ENCODE data around the gene HMGN4. TPM values are rescaled to one million over a fixed set of nuclear protein-coding genes. Genes with fewer than 3 reads are reported as not detected.

The HMGN4 gene
- total and polyA plus RNA-seq, 9 of the 15 experiments (the other 6 are each of a cell fraction or from before 2014, with no cell fraction given), result 35.4 to 134 (median 94.1) TPM

DNA sequence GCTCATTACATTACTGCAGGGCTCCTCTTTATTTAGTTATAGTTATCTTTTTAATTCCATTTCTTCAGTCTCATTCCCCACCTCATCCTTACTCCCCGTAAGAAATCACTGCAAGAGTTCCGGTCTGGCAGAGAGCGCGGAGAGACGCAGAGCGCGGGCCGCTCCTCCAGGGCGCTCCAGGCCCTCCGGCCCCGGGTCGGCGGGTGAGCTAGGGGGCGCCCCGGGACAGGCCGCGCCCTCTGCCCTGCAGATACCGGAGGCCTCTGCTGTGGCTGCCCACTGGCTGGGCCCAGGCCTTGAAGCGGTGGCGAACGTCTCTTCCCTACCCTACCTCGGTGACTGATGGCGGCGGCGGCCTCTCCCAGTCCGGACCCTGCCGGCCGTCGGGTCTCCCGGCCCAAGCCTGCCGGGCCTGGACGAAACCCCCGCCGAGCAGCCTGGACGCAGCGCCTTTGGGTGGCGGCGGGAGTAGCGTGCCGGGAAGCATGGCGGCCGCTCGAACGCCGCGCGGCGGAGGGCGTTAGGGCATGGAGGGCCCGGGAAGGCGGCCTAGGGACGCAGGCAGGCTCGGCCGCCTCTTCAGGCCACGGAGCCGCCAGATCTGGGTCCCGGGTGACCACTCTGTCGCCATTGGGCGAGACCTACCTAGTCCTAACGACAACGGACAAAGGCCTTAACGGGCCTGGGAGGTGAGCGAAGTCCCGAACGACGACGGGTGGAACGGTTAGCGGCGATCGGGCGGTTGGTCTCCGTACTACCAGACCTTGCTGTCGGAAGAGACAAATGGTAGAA is 16.4 kb upstream of the HMGN4 start (continued):
- TF ChIP-seq, protein P1, sequence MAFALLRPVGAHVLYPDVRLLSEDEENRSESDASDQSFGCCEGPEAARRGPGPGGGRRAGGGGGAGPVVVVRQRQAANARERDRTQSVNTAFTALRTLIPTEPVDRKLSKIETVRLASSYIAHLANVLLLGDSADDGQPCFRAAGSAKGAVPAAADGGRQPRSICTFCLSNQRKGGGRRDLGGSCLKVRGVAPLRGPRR (CRISPR knock-in tag; IDR thresholded peaks at IDR 0.05), result no peak
- TF ChIP-seq HNRNPUL1 (IDR thresholded peaks at IDR 0.05; ENCODE audit: low read length), result no peak
- TF ChIP-seq, protein P2, sequence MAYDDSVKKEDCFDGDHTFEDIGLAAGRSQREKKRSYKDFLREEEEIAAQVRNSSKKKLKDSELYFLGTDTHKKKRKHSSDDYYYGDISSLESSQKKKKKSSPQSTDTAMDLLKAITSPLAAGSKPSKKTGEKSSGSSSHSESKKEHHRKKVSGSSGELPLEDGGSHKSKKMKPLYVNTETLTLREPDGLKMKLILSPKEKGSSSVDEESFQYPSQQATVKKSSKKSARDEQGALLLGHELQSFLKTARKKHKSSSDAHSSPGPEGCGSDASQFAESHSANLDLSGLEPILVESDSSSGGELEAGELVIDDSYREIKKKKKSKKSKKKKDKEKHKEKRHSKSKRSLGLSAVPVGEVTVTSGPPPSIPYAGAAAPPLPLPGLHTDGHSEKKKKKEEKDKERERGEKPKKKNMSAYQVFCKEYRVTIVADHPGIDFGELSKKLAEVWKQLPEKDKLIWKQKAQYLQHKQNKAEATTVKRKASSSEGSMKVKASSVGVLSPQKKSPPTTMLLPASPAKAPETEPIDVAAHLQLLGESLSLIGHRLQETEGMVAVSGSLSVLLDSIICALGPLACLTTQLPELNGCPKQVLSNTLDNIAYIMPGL (CRISPR knock-in tag; IDR thresholded peaks at IDR 0.05), result peak; percentile 97
- TF ChIP-seq ZFPM2 (CRISPR knock-in tag; IDR thresholded peaks at IDR 0.05), result peak; percentile 42; the same call in 1 of the 2 replicates
- TF ChIP-seq, protein P3, sequence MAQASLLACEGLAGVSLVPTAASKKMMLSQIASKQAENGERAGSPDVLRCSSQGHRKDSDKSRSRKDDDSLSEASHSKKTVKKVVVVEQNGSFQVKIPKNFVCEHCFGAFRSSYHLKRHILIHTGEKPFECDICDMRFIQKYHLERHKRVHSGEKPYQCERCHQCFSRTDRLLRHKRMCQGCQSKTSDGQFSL (CRISPR knock-in tag; IDR thresholded peaks at IDR 0.05), result 0 out of 2 replicates have a peak, but pooled peaks have one; percentile 26
- TF ChIP-seq, protein P3 (tag; IDR thresholded peaks at IDR 0.05), result 0 out of 4 replicates have a peak, but pooled peaks of 1 of the 2 experiments have one; percentile 66
- TF ChIP-seq JUN (IDR thresholded peaks at IDR 0.05; ENCODE audit: borderline replicate concordance, low read depth, low read length), result no peak
- no peak; the same call in 1 of the 2 replicates for TF ChIP-seq JUN (CRISPR knock-in tag; IDR thresholded peaks at IDR 0.05; ENCODE audit: borderline replicate concordance)
- TF ChIP-seq, protein P4, sequence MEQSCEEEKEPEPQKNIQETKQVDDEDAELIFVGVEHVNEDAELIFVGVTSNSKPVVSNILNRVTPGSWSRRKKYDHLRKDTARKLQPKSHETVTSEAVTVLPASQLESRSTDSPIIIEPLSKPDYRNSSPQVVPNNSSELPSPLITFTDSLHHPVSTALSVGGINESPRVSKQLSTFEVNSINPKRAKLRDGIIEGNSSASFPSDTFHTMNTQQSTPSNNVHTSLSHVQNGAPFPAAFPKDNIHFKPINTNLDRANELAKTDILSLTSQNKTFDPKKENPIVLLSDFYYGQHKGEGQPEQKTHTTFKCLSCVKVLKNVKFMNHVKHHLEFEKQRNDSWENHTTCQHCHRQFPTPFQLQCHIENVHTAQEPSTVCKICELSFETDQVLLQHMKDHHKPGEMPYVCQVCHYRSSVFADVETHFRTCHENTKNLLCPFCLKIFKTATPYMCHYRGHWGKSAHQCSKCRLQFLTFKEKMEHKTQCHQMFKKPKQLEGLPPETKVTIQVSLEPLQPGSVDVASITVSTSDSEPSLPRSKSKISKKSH (CRISPR knock-in tag; IDR thresholded peaks at IDR 0.05), result no peak
- TF ChIP-seq, protein P5, sequence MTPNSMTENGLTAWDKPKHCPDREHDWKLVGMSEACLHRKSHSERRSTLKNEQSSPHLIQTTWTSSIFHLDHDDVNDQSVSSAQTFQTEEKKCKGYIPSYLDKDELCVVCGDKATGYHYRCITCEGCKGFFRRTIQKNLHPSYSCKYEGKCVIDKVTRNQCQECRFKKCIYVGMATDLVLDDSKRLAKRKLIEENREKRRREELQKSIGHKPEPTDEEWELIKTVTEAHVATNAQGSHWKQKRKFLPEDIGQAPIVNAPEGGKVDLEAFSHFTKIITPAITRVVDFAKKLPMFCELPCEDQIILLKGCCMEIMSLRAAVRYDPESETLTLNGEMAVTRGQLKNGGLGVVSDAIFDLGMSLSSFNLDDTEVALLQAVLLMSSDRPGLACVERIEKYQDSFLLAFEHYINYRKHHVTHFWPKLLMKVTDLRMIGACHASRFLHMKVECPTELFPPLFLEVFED (CRISPR knock-in tag; conservative IDR thresholded peaks at IDR 0.05), result 0 out of 2 replicates have a peak, but pooled peaks have one; percentile 2
- no peak for TF ChIP-seq ZNF699 (CRISPR knock-in tag; IDR thresholded peaks at IDR 0.05; ENCODE audit: insufficient replicate concordance)
- TF ChIP-seq SNRNP70 (optimal IDR thresholded peaks at IDR 0.05; ENCODE audit: low read depth, low read length), result no peak
- TF ChIP-seq CCNT2 (IDR thresholded peaks at IDR 0.05; ENCODE audit: borderline replicate concordance, extremely low read depth, insufficient read length, low read depth, low read length), result peak; percentile 77

Measured in K562 (cell line).